ENCODE data around the gene CASQ1.

DNA sequence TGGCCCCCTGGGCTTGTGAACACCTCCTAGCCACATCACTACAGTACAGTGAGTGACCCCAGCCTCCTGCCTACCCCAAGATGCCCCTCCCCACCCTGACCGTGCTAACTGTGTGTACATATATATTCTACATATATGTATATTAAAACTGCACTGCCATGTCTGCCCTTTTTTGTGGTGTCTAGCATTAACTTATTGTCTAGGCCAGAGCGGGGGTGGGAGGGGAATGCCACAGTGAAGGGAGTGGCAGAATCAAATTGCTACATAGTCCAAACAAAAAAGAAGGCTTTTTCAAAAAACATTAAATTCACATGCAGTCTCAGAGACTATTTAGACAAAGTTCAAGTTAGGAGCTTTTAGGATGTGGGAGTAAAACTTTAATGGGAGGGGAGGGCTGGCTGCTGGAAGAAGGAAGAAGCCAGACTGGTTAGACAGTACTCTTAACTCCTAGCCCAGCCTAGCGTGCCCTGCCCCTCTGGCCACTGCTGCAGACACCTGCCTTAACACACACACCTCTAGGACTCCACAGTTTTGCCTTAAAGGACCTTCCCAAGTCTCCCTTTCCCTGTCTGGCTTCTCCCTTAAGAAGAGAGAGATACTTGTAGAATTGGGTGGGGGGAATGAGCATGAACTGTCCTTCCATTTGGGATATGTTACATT lies 24.2 kb downstream of the CASQ1 start:
- TF ChIP-seq, protein P1, sequence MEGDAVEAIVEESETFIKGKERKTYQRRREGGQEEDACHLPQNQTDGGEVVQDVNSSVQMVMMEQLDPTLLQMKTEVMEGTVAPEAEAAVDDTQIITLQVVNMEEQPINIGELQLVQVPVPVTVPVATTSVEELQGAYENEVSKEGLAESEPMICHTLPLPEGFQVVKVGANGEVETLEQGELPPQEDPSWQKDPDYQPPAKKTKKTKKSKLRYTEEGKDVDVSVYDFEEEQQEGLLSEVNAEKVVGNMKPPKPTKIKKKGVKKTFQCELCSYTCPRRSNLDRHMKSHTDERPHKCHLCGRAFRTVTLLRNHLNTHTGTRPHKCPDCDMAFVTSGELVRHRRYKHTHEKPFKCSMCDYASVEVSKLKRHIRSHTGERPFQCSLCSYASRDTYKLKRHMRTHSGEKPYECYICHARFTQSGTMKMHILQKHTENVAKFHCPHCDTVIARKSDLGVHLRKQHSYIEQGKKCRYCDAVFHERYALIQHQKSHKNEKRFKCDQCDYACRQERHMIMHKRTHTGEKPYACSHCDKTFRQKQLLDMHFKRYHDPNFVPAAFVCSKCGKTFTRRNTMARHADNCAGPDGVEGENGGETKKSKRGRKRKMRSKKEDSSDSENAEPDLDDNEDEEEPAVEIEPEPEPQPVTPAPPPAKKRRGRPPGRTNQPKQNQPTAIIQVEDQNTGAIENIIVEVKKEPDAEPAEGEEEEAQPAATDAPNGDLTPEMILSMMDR (IDR thresholded peaks at IDR 0.05; ENCODE audit: low read depth, low read length), result no peak
- TF ChIP-seq POLR2A (IDR thresholded peaks at IDR 0.05; ENCODE audit: extremely low read depth, insufficient read length) (no peak), MYC (IDR thresholded peaks at IDR 0.05; ENCODE audit: low read depth, low read length) (no peak)
- TF ChIP-seq, protein P2, sequence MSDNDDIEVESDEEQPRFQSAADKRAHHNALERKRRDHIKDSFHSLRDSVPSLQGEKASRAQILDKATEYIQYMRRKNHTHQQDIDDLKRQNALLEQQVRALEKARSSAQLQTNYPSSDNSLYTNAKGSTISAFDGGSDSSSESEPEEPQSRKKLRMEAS (IDR thresholded peaks at IDR 0.05; ENCODE audit: low read depth, low read length), result no peak
